Activated CD4-positive, alpha-beta T cell treated with anti-CD3 and anti-CD28 coated beads for 36 hours (primary cell): ENCODE measurements around the gene CRYBG2. TPM values are rescaled to one million over a fixed set of nuclear protein-coding genes. Genes with fewer than 3 reads are reported as not detected.
A peak's percentile ranks its signal among the peaks of the same experiment; 100 is the strongest.
"Not testable (repeated sequence)": the region's sequence is repeated elsewhere in the genome, so short reads cannot be mapped to it uniquely, and the experiment has no call there.

Experiments used
- ATAC-seq: fragments of 200-7000 bp; cut with Tn5 transposase; one replicate; pipeline ENCODE4 v1.10.0; 2021; ENCODE audit warnings: mild to moderate bottlenecking, moderate library complexity
- CTCF ChIA-PET: fragments of 350-600 bp; sonication (Branson Sonifier 250); formaldehyde crosslinking; loops from one replicate; lab custom pipeline; 2021; ENCODE audit warnings: antibody characterized with exemption; lab: Charles Lee
- POLR2A ChIA-PET: fragments of 350-600 bp; sonication (Branson Sonifier 250); formaldehyde crosslinking; loops from one replicate; lab custom pipeline; 2021; ENCODE audit warnings: antibody characterized with exemption, inconsistent platforms; lab: Charles Lee
- DNase-seq: peaks from one replicate; pipeline ENCODE4 v3.0.0-alpha.2; 2020
- H3K27ac Mint-ChIP-seq: one replicate; pipeline ENCODE4 v1.8.0; 2021; ENCODE audit warnings: mixed read lengths
- H3K27me3 Mint-ChIP-seq: one replicate; pipeline ENCODE4 v1.8.0; 2021; ENCODE audit warnings: mixed read lengths
- H3K36me3 Mint-ChIP-seq: one replicate; pipeline ENCODE4 v1.8.0; 2021; ENCODE audit warnings: low read depth, mixed read lengths
- H3K4me1 Mint-ChIP-seq: one replicate; pipeline ENCODE4 v1.8.0; 2021; ENCODE audit warnings: mixed read lengths
- H3K4me3 Mint-ChIP-seq: one replicate; pipeline ENCODE4 v1.8.0; 2021; ENCODE audit warnings: mild to moderate bottlenecking, moderate library complexity, mixed read lengths
- H3K9me3 Mint-ChIP-seq: one replicate; pipeline ENCODE4 v1.8.0; 2021; ENCODE audit warnings: low read depth, mixed read lengths
- intact Hi-C, 2 experiments: fragments of 100-400 bp; cut with DNase I in 1 of 2; cut with micrococcal nuclease in 1 of 2; formaldehyde crosslinking; loops; one replicate each; pipeline versions ENCODE4 v1.14.2 to v1.15.1; 2022 to 2024; cut with DNase I, micrococcal nuclease
- total RNA-seq, 2 experiments: library from RNA; stranded (reverse); gene quantifications; one replicate each; pipeline ENCODE4 v1.2.3, GENCODE V29; 2021

Gene CRYBG2
- total RNA-seq, 2 experiments from 2014 or later: 1.5 to 1.6 TPM

DNA sequence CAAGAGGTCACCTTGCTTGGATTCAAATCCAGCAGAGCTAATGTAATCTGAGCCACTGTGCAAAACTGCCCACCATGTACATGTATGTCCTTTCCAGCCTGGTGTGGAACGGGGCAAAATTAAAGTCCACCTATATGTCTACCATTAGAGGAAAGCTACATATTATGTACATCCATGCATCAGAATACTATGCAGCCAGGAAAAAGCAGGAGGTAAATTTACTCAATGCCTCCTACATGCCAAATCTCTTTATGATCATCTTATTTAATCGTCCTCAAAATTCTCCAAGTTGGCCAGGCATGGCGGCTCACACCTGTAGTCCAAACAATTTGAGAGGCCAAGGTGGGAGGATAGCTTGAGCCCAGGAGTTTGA lies 24.9 kb upstream of the CRYBG2 start:
- Mint-ChIP-seq H3K4me3 (no peak overlapping the region), H3K36me3 (no peaks in the 10 kb centered on the region), H3K27me3 (no peaks in the 10 kb centered on the region), H3K9me3 (no peaks in the 10 kb centered on the region), H3K27ac (no peak overlapping the region), H3K4me1 (peaks cover 55% of the 10 kb centered on the region)
- ChIA-PET CTCF (interaction anchor here (0.6 to 3.4 kb wide), 9 partner anchors 13 to 209 kb away, joined by 3 to 23 read pairs (median 4); partner anchors contain the start of genes CEP85 and ZNF593), POLR2A (interaction anchor here (1.0 kb wide), 1 partner anchor 774 kb away, joined by 3 read pairs; no protein-coding TSS in a partner anchor)
- no peak for DNase-seq
- intact Hi-C loops: loop anchor here in 1 of 2 experiments (5.0 kb wide), 1 partner anchor 33 kb away; the partner anchor contains the start of gene LIN28A
- no peak for ATAC-seq

DNA sequence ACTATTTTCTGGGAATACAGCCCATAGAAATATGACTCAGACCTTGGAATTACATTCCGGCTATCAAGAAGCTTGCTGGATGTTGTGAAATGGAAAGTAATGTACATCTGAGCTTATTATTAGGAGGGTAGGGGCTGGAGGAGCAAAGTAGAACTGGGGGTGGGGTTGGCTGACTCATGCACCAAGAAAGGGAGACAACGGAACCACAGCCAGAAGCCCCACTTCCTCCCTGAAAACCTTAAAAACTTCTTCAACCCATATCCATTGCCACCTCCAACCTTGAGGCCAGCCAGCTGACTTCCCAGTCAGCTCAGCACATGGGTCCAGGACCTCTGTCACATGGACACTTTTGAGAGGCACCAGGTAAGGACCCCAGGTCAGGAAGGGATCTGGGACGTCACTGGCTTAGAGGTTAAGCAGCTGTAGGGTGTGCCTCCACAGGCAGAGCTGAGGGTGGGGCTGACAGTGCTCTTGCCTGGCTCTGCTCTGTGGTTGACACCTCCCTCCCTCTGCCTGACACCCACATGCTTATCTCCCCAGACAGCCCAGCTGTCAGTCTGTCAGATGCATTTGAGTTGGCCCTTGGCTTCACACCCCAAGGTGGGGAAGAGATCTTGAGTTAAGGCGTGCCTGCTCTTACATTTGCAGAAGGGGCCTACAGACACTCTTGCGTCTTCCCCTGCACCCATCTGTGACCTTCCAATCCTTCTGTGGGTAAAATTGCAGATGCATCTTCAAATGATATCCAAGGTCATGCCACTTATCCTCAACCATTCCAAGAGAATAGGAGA lies 24.4 kb upstream of the CRYBG2 start:
- DNase-seq (peak; percentile 80), ATAC-seq (peak; percentile 95)
- peaks cover 61% of the 10 kb centered on the region for H3K4me1 Mint-ChIP-seq
- POLR2A ChIA-PET: interaction anchor here (1.0 kb wide), 1 partner anchor 775 kb away, joined by 3 read pairs; no protein-coding TSS in a partner anchor
- H3K4me3 Mint-ChIP-seq: peak overlapping the region; percentile 36
- peak overlapping the region; percentile 47 for H3K27ac Mint-ChIP-seq
- intact Hi-C loops: loop anchor here in 1 of 2 experiments (5.0 kb wide), 1 partner anchor 34 kb away; the partner anchor contains the start of gene LIN28A
- H3K9me3 Mint-ChIP-seq: no peaks in the 10 kb centered on the region
- no peaks in the 10 kb centered on the region for H3K36me3 Mint-ChIP-seq
- CTCF ChIA-PET: interaction anchor here (0.6 to 3.4 kb wide), 13 partner anchors 12 to 503 kb away, joined by 3 to 23 read pairs (median 3); partner anchors contain the start of genes CEP85, PAQR7 and ZNF593
- H3K27me3 Mint-ChIP-seq: no peaks in the 10 kb centered on the region

DNA sequence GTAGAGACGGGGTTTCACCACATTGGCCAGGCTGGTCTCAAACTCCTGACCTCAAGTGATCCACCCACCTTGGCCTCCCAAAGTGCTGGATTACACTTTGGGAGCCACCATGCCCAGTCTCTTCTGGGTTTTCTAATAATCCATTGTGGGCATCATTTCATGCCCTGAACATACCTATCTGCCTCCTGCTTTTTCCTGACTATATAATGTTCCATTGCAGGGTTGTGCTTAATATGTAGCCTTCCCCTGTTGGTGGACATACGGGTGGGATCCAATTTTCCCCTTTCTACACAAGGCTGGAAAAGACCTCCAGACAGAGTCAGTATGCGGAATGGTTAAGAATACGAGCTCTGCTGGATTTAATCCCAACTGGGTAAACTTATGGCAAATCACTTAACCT lies 22.1 kb upstream of the CRYBG2 start:
- no peak overlapping the region for H3K4me3 Mint-ChIP-seq
- H3K36me3 Mint-ChIP-seq: no peaks in the 10 kb centered on the region
- H3K27ac Mint-ChIP-seq: no peak overlapping the region
- peaks cover 80% of the 10 kb centered on the region for H3K4me1 Mint-ChIP-seq
- ATAC-seq (no peak), DNase-seq (no peak)
- POLR2A ChIA-PET: no interaction called here
- CTCF ChIA-PET: interaction anchor here (0.6 to 1.5 kb wide), 4 partner anchors 12 to 206 kb away, joined by 3 to 9 read pairs (median 4); partner anchors contain the start of gene ZNF593
- no peaks in the 10 kb centered on the region for H3K27me3 Mint-ChIP-seq
- H3K9me3 Mint-ChIP-seq: no peaks in the 10 kb centered on the region
- intact Hi-C loops: loop anchor here in 1 of 2 experiments (5.0 kb wide), 1 partner anchor 36 kb away; the partner anchor contains the start of gene LIN28A

DNA sequence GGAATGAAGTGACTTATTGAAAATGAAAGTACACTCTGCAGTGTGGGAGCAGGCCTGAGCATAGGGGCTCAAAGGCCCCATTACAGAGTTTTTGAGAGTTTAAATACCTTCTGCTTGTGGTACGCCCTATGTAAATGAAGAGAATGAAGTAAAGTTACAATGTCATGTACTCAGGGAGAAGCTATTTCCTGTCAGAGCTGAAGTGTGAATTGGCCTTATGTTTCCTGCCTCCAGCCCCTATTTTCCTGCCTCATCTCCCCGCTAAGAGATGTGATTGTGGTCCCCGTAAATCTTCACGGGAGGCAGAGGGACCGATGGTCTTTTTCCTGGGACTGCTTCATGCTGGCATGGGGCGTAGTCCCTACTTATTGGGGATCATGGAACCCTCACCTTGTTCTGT lies 21.2 kb upstream of the CRYBG2 start:
- ChIA-PET CTCF (interaction anchor here (0.6 to 3.6 kb wide), 6 partner anchors 11 to 126 kb away, joined by 3 to 13 read pairs (median 5); no protein-coding TSS in a partner anchor), POLR2A (interaction anchor here (0.7 kb wide), 1 partner anchor 348 kb away, joined by 7 read pairs; no protein-coding TSS in a partner anchor)
- ATAC-seq (peak; percentile 7), DNase-seq (no peak)
- Mint-ChIP-seq H3K27me3 (no peaks in the 10 kb centered on the region), H3K27ac (peak overlapping the region; percentile 76), H3K4me1 (peaks cover 89% of the 10 kb centered on the region), H3K36me3 (no peaks in the 10 kb centered on the region), H3K9me3 (no peaks in the 10 kb centered on the region), H3K4me3 (no peak overlapping the region)
- intact Hi-C loops: loop anchor here in 1 of 2 experiments (5.0 kb wide), 1 partner anchor 37 kb away; the partner anchor contains the start of gene LIN28A

DNA sequence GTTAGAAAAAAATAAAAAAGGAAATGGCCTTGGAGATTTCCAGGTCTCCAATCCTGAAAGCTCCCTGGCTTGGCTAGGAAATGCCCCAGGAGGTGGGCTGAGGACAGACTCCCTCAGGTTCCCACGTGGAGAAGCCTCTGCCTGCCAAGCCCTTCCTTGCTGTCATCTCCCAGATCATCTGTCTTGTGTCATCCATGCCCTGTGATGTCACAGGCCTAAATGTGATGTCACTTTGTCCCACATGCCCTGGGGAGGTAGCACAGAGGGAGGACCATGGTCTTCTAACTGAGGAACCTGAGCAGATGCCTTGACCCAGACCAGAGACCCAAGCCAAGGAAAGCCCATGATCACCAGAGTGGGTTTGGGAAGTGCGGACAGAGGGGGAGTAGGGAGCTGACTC lies 20.4 kb upstream of the CRYBG2 start:
- intact Hi-C loops, H3K36me3 Mint-ChIP-seq, ATAC-seq, H3K9me3 Mint-ChIP-seq, H3K27me3 Mint-ChIP-seq, H3K4me3 Mint-ChIP-seq: not testable (repeated sequence)
- ChIA-PET POLR2A (interaction anchor here (0.7 kb wide), 1 partner anchor 347 kb away, joined by 7 read pairs; no protein-coding TSS in a partner anchor), CTCF (interaction anchor here (0.6 to 3.6 kb wide), 6 partner anchors 10 to 126 kb away, joined by 3 to 24 read pairs (median 6); no protein-coding TSS in a partner anchor)
- peak; percentile 55 for DNase-seq
- Mint-ChIP-seq H3K4me1 (peaks cover 92% of the 10 kb centered on the region), H3K27ac (peak overlapping the region; percentile 76)

DNA sequence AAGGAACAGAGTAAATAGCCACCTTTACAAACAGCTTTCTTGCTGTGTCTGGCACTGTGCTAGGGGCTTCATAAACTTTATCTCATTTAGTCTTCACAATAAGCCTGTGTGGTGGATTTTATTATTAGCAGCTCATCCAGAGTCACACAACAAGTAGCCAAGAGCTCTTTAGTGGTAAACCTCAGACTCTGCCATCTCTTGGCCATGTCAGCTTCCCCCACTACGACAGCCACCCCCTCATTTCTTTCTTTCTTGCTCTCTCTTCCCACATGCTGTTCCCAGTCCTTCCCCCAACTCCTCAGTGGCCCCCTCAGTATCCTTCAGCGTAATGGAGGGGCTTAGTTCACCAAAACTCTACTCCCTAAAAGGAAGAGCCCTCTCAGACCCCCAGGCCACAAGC lies 19.9 kb upstream of the CRYBG2 start:
- Mint-ChIP-seq H3K27me3 (no peaks in the 10 kb centered on the region), H3K4me1 (peaks cover 88% of the 10 kb centered on the region), H3K27ac (peak overlapping the region; percentile 76), H3K9me3 (no peaks in the 10 kb centered on the region), H3K4me3 (no peak overlapping the region), H3K36me3 (no peaks in the 10 kb centered on the region)
- ChIA-PET POLR2A (no interaction called here), CTCF (interaction anchor here (0.8 to 3.6 kb wide), 5 partner anchors 8 to 86 kb away, joined by 3 to 24 read pairs (median 6); no protein-coding TSS in a partner anchor)
- no peak for DNase-seq
- intact Hi-C loops: no loop called here
- no peak for ATAC-seq

DNA sequence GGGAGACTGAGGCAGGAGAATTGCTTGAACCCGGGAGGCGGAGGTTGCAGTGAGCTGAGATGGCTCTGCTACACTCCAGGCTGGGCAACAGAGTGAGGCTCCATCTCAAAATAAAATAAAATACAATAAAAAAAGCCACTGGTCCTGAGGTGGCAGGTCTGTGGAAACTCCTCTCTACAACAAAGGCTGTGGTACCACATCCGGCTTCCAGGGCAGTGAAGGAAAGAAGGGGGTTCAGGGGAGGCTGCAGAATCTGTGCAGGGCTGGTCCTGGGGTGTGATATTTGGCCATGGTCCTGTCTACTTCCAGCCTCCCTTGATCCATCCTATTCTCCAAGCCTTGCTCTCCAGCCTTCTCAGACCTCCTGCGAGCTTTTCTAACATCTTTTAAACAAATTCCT lies 19.4 kb upstream of the CRYBG2 start:
- H3K36me3 Mint-ChIP-seq: no peaks in the 10 kb centered on the region
- H3K4me1 Mint-ChIP-seq: peaks cover 83% of the 10 kb centered on the region
- H3K9me3 Mint-ChIP-seq: no peaks in the 10 kb centered on the region
- H3K27me3 Mint-ChIP-seq: no peaks in the 10 kb centered on the region
- intact Hi-C loops: no loop called here
- POLR2A ChIA-PET: no interaction called here
- no peak for ATAC-seq
- peak overlapping the region; percentile 76 for H3K27ac Mint-ChIP-seq
- no peak overlapping the region for H3K4me3 Mint-ChIP-seq
- CTCF ChIA-PET: interaction anchor here (0.8 to 3.6 kb wide), 4 partner anchors 9 to 44 kb away, joined by 5 to 24 read pairs (median 10); no protein-coding TSS in a partner anchor
- DNase-seq: peak; percentile 44

DNA sequence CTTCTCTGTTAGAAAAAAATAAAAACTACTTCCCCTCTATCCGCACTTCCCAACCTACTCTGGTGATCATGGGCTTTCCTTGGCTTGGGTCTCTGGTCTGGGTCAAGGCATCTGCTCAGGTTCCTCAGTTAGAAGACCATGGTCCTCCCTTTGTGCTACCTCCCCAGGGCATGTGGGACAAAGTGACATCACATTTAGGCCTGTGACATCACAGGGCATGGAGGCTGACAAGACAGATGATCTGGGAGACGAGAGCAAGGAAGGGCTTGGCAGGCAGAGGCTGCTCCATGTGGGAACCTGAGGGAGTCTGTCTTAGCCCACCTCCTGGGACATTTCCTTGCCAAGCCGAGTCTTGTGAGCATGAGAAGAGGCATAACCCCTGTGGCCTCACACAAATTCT lies 18.7 kb upstream of the CRYBG2 start, which contains the start of gene ZNF683:
Gene ZNF683, minus strand, starts transcription at position 140 of the 400 bp plus-strand sequence. CDS start 4,179 bp downstream, outside the sequence.
- H3K36me3 Mint-ChIP-seq, H3K4me3 Mint-ChIP-seq, intact Hi-C loops, DNase-seq, H3K9me3 Mint-ChIP-seq, POLR2A ChIA-PET, ATAC-seq, H3K27me3 Mint-ChIP-seq: not testable (repeated sequence)
- CTCF ChIA-PET: interaction anchor here (0.6 to 3.6 kb wide), 3 partner anchors 10 to 1870 kb away, joined by 3 to 24 read pairs (median 13); no protein-coding TSS in a partner anchor
- H3K27ac Mint-ChIP-seq: peak within 1 kb of the TSS; percentile 76
- peaks cover 76% of the 10 kb centered on the region for H3K4me1 Mint-ChIP-seq

DNA sequence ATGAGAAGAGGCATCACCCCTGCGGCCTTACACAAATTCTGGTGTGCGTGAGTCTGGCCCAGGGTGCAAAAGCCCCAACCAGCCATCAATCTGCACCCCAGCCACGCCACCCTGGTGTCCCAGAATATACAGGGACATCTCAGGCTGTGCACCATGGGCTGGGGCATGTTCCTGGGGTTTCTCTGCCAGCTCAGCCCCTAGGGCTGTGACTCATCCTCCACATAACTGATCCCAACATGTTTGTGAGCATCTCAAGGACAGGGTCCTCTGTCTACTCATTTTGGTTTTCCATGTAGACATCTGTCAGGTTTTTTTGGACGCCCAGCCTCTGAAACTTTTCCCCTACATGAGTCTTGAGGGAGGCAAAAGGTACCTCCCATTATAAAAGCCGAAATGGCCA lies 18.1 kb upstream of the CRYBG2 start:
- no peak overlapping the region for H3K4me3 Mint-ChIP-seq
- H3K27me3 Mint-ChIP-seq: no peaks in the 10 kb centered on the region
- no peaks in the 10 kb centered on the region for H3K36me3 Mint-ChIP-seq
- intact Hi-C loops: no loop called here
- no peak overlapping the region for H3K27ac Mint-ChIP-seq
- ChIA-PET POLR2A (interaction anchor here (0.6 kb wide), 1 partner anchor 84 kb away, joined by 5 read pairs; no protein-coding TSS in a partner anchor), CTCF (interaction anchor here (0.6 to 3.6 kb wide), 3 partner anchors 9 to 1871 kb away, joined by 3 to 24 read pairs (median 13); no protein-coding TSS in a partner anchor)
- no peak for DNase-seq
- no peak for ATAC-seq
- no peaks in the 10 kb centered on the region for H3K9me3 Mint-ChIP-seq
- peaks cover 70% of the 10 kb centered on the region for H3K4me1 Mint-ChIP-seq

DNA sequence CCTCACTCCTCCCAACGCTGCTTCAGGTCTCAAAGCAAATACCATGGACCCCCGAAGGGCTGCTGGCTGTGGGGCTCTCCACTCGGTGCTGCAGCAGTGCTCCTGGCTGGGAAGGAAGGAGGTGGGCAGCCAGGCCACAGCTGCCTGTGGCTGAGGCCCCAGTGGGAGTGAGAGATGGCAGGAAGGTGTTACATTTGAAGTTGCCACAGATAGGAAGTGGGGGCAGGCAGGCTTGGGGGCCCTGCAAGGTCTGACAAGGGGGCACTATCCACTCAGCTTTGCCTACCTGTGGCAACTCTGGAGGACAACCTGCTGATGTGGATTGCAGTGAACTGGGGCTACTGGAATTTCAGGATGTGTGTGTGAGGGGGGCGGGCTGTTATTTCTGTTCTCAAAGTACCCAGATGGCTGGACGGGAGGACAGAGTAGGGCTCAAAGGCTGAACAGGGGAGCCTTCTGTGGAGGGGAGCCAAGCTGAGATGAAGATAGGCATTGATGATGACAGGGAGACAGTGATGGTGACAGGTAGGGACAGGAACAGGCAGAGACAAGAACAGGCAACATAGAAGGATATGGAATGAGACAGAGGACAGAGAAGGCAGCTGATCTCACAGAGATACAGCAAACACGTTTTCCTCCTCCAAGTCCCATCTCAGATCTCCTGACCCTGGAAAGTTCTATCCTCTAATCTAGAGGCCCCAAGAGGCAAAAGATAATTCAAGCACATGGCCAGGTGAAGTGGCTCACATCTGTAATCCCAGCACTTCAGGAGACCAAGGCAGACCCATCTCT lies 16.9 kb upstream of the CRYBG2 start:
- H3K4me1 Mint-ChIP-seq: peaks cover 58% of the 10 kb centered on the region
- no peak overlapping the region for H3K4me3 Mint-ChIP-seq
- no peak for ATAC-seq

More for the DNA sequence above, 16.9 kb upstream of the CRYBG2 start:
- ChIA-PET CTCF (interaction anchor here (1.0 to 1.8 kb wide), 2 partner anchors 9 to 46 kb away, joined by 3 to 6 read pairs; no protein-coding TSS in a partner anchor), POLR2A (no interaction called here)
- no peaks in the 10 kb centered on the region for H3K9me3 Mint-ChIP-seq
- no peaks in the 10 kb centered on the region for H3K36me3 Mint-ChIP-seq
- DNase-seq: no peak
- H3K27me3 Mint-ChIP-seq: no peaks in the 10 kb centered on the region
- intact Hi-C loops: no loop called here
- H3K27ac Mint-ChIP-seq: no peak overlapping the region
